GM12874 (cell line): ENCODE measurements around the gene SHROOM4.
A peak's percentile ranks its signal among the peaks of the same experiment; 100 is the strongest.

Experiments used
- CTCF ChIP-seq: IDR thresholded peaks from 2 replicates; pipeline ENCODE4 v1.5.1; 2011; ENCODE audit warnings: low read depth, mild to moderate bottlenecking, control low read depth, low read length, moderate library complexity; ENCODE audit not compliant: insufficient read depth

The SHROOM4 gene

GRCh38 chrX:50697691-50698090 lies 116.3 kb downstream of the SHROOM4 start:
- TF ChIP-seq CTCF, result no peak

GRCh38 chrX:50691820-50692219 lies 122.2 kb downstream of the SHROOM4 start:
- peak; percentile 26; the same call in 1 of the 2 replicates for TF ChIP-seq CTCF

- no peak for TF ChIP-seq CTCF
Observed at GRCh38 chrX:50684871-50685270, 129.1 kb downstream of the SHROOM4 start.

- no peak for TF ChIP-seq CTCF
Observed at GRCh38 chrX:50680990-50681389, 133.0 kb downstream of the SHROOM4 start.

GRCh38 chrX:50677789-50678188 lies 136.2 kb downstream of the SHROOM4 start:
- TF ChIP-seq CTCF, result no peak

GRCh38 chrX:50671661-50672060 lies 142.3 kb downstream of the SHROOM4 start:
- TF ChIP-seq CTCF, result no peak

- TF ChIP-seq CTCF, result no peak
Observed at GRCh38 chrX:50668860-50669259, 145.1 kb downstream of the SHROOM4 start.

- TF ChIP-seq CTCF, result no peak
Observed at GRCh38 chrX:50648156-50648555, 165.8 kb downstream of the SHROOM4 start.
